ENCODE measurements around the gene IL1RAPL2.
"Not testable (repeated sequence)": the region's sequence is repeated elsewhere in the genome, so short reads cannot be mapped to it uniquely, and the experiment has no call there.

Gene IL1RAPL2

DNA sequence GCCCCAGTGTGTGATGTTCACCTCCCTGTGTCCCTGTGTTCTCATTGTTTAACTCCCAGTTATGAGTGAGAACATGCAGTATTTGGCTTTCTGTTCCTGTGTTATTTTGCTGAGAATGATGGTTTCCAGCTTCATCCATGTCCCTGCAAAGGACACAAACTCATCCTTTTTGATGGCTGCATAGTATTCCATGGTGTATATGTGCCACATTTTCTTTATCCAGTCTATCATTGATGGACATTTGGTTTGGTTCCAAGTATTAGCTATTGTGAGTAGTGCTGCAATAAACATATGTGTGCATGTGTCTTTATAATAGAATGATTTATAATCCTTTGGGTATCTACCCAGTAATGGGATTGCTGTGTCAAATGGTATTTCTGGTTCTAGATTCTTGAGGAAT lies 1239.7 kb downstream of the IL1RAPL2 start:
- DNase-seq (ENCODE audit: low spot score), result not testable (repeated sequence)

DNA sequence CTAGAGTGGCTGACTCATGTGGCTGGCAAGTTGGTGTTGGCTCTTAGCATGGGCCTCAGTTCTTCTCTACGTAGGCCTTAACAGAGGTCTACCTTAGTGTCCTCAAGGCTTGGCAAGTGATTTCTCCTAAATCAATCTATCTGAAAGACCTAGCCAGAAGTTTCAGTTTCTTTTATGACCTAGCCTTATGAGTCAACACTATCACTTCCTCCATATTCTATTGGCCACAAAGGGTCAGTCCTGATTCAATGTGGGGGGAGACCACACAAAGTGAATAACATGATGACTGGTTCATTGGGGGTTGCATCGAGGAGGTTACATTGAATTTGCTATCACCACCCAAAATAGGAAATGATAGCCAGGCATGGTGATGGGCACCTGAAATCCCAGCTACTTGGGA lies 1250.5 kb downstream of the IL1RAPL2 start:
- DNase-seq (ENCODE audit: low spot score), result no peak
